Stimulated activated CD4-positive, alpha-beta T cell treated with anti-CD3 and anti-CD28 coated beads, Interleukin-2, amount 100 ng/mL, for 48 hours (primary cell): Measurements from ENCODE around the gene FTH1.
A peak's percentile ranks its signal among the peaks of the same experiment; 100 is the strongest.

Experiments
- DNase-seq, 2 donors: peaks; one replicate each; pipeline ENCODE4 v3.0.0-alpha.2; 2020

The FTH1 gene

GRCh38 chr11:61947486-61948210, 19.8 kb downstream of the FTH1 start:
- DNase-seq, result peak; percentile 56 to 57

- DNase-seq, result no peak
Observed at GRCh38 chr11:61946894-61947293, 20.5 kb downstream of the FTH1 start.

GRCh38 chr11:61945191-61945590, 22.2 kb downstream of the FTH1 start:
- no peak for DNase-seq

- DNase-seq, result no peak
Observed at GRCh38 chr11:61940466-61940865, 27.0 kb downstream of the FTH1 start.

- no peak for DNase-seq
Observed at GRCh38 chr11:61935861-61936260, 31.6 kb downstream of the FTH1 start.

- DNase-seq, result no peak
Observed at GRCh38 chr11:61930933-61931332, 36.5 kb downstream of the FTH1 start.

GRCh38 chr11:61928606-61929005, 38.8 kb downstream of the FTH1 start:
- DNase-seq, result no peak

GRCh38 chr11:61927501-61927900, 39.9 kb downstream of the FTH1 start:
- DNase-seq, result no peak

- no peak for DNase-seq
Observed at GRCh38 chr11:61926235-61926634, 41.2 kb downstream of the FTH1 start.

- DNase-seq, result no peak
Observed at GRCh38 chr11:61925736-61926135, 41.7 kb downstream of the FTH1 start.

- DNase-seq, result no peak
Observed at GRCh38 chr11:61924064-61924455, 43.4 kb downstream of the FTH1 start.

- no peak for DNase-seq
Observed at GRCh38 chr11:61923166-61924063, 44.0 kb downstream of the FTH1 start.

GRCh38 chr11:61922539-61922938, 44.9 kb downstream of the FTH1 start:
- DNase-seq, result no peak

GRCh38 chr11:61921446-61921845, 46.0 kb downstream of the FTH1 start:
- no peak for DNase-seq

- DNase-seq, result no peak
Observed at GRCh38 chr11:61919705-61920631, 47.5 kb downstream of the FTH1 start.

GRCh38 chr11:61918938-61919704, 48.3 kb downstream of the FTH1 start:
- DNase-seq, result no peak

- no peak for DNase-seq
Observed at GRCh38 chr11:61918251-61918937, 49.0 kb downstream of the FTH1 start.

GRCh38 chr11:61917334-61918109, 49.9 kb downstream of the FTH1 start, which contains the start of gene RAB3IL1:
Gene RAB3IL1, minus strand, starts transcription at chr11:61917566. Its CDS starts 199 bp downstream, at chr11:61917367.
- DNase-seq, result no peak

- DNase-seq, result no peak
Observed at GRCh38 chr11:61916737-61917333, 50.6 kb downstream of the FTH1 start.

- DNase-seq, result no peak
Observed at GRCh38 chr11:61914471-61915171, 52.8 kb downstream of the FTH1 start.
